IPS-18c (cell line): ENCODE results near the gene SOX18.

Source experiments
- H3K4me3 ChIP-seq: 2 replicates; pipeline ENCODE4 v1.7.0; 2013; ENCODE audit warnings: low read depth, mild to moderate bottlenecking, low read length, moderate library complexity; ENCODE audit not compliant: insufficient read depth
- H3K9me3 ChIP-seq: one replicate; pipeline ENCODE4 v1.6.1; 2013; ENCODE audit warnings: mild to moderate bottlenecking, low read length, moderate library complexity; ENCODE audit not compliant: control insufficient read depth, insufficient read depth

SOX18 gene

DNA sequence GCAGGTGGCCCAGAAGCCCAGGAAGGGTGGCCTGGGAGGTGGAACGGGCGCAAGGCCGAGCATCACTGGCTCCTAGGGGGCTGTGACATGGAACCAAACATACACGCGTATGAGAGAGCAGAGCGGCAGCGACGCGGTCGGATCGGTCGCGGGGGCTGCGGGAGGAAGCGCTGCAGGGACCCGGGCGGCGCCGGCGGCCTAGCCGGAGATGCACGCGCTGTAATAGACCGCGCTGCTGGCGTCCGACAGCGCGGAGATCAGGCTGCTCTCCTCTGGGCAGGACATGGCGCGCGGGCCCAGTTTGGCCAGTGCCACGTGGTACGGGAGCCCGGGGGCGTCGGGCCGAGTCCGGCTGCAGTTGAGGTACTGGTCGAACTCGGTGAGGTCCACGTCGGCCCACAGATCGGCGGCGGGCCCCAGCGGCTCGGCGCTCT is 1.5 kb downstream of the SOX18 start:
- peaks cover 2% of the 10 kb centered on the region for H3K9me3 ChIP-seq
- H3K4me3 ChIP-seq: peak overlapping the region; percentile 38

DNA sequence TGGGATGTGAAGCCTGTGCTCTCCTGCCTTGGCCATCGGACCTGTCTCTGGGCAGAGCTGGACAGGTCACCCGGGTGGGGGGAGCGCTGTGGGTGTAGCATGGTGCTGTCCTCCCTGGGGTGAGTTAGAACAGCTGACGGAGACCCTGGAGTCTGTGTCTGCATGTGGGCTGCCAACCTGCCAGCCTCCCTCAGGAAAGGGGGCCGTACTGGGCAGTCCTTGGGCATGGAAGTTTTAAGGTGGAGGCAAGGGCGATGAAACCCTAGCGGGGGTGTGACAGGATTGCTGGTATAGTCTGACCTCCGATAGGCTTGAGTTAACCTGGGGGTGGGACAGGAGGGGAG is 2.4 kb downstream of the SOX18 start:
- peaks cover 2% of the 10 kb centered on the region for H3K9me3 ChIP-seq

DNA sequence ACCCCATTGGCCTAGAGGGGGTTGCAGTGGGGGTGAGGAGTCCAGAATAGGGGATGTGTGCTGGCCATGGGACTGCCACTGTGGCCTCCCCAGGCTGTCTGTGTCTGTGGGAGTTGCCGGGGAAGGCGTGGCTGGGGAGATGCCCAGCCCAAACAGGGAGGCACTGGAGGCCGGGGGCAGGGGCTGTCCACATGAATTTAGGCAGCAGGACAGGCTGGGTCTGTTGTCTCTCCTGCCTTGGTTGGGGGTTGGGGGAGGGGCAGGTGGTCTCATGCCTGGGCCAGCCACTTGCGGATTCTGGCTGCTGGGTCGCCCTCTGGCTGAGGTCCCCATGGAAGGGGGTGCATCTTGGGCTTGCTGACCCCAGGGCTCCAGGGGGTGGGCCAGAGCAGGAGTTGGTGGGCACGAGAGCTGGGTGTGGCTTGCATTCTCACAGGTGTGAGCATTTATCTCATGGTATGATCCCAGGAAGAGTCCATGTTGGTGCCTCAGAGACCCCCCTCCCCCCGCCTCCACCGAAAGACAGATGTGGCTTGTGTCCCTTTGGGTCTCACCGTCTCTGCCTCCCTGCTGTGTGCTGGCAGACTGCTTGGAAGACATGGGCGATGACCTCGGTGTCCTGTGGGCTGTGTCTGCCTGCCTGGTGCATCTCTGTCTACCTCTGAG is 4.0 kb downstream of the SOX18 start:
- H3K4me3 ChIP-seq: no peak overlapping the region
- peaks cover 2% of the 10 kb centered on the region for H3K9me3 ChIP-seq

More for the DNA sequence above, 2.4 kb downstream of the SOX18 start:
- no peak overlapping the region for H3K4me3 ChIP-seq

DNA sequence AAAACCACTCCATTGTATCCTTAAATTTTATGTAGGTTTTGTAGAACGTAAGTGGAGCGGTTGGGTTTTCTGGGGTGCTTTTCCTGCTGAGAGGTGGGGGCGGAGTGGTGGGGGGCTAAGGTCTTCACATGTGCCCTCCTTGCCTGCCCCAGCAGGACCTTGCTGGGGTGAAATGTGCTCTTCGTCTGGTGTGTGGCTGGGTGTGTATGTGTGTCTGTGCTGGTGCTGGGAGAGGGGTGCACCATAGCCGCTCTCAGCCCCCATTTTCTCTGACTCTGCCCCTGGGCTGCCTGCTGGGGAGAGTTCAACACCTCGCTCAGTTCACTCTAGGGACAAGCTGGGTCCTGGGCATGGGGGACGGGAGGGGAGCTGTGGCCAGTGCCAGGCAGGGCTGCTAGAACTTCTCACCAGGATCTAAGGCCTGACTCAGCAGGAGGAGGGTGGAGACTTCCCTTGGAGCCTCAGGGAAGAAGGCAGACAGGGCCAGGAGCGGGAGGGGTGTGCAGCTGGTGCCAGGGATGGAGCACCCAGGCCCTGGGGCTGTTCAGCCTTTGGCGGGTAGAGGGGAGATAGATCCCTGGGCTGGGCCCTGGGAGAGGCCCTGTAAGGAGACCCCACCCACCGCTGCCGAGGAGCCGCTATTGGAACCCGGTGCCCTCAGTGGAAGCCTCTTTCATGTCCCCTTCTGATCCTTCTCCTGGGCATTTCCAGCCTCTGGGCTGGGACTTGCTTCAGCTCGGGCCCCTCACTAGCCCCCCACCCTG is 4.8 kb downstream of the SOX18 start:
- Histone ChIP-seq H3K4me3 (no peak overlapping the region), H3K9me3 (peaks cover 2% of the 10 kb centered on the region)

DNA sequence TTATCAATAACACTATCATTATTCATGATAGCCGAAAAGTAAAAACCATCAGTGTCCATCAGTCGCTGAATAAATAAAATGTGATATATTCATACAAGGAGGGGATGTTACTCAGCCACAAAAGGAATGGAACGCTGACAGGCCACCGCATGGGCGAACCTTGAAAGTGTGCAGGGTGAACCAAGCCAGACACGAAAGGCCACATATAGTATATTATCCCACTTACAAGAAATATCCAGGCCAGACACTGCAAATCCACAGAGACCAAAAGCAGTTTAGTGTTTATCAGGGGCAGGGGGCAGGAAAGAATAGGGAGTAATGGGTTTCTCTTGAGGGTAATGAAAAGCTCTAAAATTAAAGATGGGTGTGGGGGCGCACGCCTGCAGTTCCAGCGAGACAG is 5.7 kb downstream of the SOX18 start:
- H3K4me3 ChIP-seq: no peak overlapping the region
- peaks cover 2% of the 10 kb centered on the region for H3K9me3 ChIP-seq

DNA sequence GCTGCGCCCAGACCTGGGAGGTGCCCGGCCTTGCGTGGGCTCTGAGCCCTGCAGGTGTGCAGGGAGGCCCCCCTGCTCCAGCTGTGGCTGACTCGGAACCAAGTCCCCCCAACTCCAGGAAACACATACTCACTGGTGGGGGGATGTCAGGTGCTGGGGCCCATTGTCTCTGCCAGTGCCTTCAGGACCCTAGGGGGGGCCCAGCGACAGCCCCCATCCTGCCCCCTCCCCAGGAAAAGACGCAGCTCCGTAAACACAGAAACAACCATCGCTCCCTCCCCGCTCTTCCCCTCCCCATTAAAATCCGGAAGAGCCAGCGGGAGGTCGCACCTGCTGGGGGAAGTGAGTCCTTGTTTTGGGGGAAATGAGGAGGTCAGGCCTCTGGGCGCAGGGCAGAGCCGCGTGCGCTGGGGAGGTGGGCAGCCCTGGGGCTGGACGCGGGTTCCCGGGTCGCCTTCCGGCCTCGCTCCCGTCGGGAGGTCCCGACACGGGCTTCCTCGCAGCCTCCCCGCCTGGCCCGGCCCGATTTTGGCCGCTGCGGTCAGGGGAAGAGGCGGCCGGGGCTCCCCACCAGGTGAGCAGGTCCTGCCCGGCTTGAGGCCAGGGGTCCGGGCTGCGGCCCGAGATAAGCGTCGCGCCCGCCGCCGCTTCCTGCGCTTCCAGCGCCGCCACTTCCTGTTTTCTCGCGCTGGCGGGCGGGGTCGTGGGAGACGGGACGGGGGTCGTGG is 7.2 kb downstream of the SOX18 start:
- peak overlapping the region; percentile 49 for H3K4me3 ChIP-seq
- H3K9me3 ChIP-seq: no peaks in the 10 kb centered on the region

DNA sequence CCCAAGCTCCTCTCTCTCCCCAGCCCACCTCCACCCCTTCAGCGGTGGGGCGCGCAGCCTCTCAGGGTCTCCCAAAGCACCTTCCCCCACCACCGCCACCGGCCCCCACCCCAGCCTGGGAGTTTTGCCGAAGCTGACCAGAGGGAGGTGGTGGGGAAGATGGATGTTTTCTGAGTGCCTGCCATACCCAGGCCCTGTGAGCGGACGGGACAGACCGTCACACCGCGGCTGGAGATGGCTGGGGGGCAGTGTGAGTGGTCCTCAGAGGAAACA is 7.7 kb downstream of the SOX18 start:
- H3K9me3 ChIP-seq: no peaks in the 10 kb centered on the region
- no peak overlapping the region for H3K4me3 ChIP-seq

DNA sequence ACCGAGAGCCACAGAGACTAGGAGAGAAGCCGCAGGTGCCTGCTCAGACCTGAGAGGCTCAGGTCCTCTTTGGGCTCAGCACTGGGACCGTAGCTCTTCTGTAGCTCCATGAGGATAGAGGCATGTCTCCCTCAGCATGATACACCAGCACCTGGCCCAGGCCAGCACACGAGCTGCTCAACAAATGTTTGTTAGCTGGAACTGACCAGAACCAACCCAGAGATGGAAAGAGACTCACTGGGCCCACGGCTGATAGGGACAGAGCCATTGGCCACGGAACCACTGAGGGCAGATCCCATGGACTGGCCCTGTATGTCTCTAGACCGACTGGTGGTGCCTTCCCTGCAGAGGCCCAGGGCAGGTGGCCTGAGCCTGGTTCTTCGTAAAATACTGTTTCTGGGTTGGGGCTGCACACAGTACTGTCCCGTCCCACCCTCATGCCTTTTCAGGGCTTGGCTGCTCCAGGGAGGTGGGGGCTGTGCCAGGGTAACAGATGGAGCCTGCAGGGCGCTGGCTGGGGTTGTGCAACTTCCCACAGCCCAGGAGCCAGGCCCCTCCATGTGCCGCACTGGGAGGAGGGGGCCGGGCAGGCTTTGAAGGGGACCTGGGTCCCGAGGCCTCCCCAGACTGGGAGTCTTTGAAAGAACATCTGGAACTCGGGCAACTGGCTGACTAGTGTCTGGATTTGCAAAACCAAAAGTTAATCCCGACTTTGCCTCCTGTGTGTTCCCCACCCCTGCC is 8.2 kb downstream of the SOX18 start:
- Histone ChIP-seq H3K9me3 (no peaks in the 10 kb centered on the region), H3K4me3 (no peak overlapping the region)

DNA sequence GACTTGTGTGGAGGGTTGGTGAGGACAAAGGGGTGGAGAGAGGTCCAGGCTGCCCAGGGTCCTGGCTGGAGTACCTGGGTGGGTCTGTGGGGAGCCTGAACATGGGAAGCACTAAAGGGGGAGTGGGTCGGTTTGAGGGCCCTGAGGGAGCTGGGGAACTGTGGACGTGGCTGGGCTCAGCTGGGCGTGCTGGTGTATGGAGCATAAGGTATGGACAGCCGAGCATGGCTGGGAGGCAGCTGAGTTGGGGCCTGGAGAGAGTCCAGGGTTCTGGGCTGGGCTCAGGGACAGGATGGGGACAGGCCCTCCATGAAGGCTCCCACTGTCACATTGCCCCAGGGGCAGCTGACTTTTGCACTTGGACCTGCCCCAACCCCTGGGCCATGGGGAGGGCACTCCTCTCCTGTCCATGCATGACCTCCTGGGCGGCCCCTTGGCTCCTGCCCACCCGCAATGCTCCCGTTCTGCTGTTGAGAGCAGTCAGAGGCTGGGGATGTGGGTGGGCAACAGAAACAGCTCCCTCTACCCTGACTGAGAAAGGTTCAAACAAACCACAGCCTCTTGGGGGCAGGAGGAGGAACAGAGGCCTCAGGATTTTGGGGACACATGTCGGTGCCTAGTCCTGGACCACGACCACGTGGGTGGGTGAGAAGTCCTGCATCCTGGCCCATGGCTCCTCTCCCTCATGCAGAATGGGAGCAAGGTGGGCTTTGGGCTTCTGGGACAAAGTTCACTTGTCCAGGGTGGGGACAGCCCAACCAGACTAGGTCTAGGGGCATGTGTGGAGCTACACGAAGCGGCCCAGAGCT is 9.0 kb downstream of the SOX18 start:
- Histone ChIP-seq H3K9me3 (no peaks in the 10 kb centered on the region), H3K4me3 (no peak overlapping the region)

DNA sequence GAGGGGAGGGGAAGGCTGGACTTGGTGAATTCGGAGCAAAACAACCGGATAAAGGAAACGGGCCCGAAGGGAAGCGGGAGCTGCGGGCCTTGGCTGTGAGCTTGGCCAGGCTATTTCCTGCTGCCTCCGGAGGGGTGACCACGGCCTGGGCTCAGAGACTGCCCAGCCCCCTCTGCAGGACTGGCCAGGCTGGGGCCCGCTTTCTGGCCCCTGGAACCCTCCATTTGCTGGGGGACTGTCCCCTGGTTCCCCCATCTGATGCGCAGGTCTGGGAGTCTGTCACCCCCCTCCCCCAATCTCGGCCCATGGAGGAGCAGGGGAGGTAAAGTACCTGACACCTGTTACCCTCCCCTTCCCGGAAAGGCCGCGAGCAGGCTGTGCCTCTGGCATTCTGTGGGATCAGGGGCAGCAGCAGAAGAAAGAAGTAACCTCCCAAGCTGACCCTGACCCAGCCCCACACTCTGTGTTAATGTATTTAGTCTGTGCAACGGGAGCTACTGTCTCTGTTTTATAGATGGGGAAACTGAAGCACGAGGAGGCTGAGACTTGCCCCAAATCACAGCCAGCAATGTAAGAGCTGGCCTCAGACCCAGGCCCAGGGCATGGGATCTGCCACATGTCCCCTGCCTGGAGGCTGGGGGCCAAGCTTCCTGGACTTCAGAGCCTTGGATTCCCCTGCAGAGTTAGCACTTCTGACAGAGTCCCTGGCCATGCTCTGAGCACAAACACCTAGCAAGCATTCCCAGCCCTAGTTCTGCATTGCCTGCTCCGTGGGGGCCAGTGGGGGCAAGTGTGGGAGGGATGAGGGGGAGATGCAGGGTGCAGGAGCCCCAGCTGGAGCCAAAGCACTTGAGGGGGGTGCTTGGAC is 9.9 kb downstream of the SOX18 start:
- no peaks in the 10 kb centered on the region for H3K9me3 ChIP-seq
- H3K4me3 ChIP-seq: peak overlapping the region; percentile 71; the same call in 1 of the 2 replicates

DNA sequence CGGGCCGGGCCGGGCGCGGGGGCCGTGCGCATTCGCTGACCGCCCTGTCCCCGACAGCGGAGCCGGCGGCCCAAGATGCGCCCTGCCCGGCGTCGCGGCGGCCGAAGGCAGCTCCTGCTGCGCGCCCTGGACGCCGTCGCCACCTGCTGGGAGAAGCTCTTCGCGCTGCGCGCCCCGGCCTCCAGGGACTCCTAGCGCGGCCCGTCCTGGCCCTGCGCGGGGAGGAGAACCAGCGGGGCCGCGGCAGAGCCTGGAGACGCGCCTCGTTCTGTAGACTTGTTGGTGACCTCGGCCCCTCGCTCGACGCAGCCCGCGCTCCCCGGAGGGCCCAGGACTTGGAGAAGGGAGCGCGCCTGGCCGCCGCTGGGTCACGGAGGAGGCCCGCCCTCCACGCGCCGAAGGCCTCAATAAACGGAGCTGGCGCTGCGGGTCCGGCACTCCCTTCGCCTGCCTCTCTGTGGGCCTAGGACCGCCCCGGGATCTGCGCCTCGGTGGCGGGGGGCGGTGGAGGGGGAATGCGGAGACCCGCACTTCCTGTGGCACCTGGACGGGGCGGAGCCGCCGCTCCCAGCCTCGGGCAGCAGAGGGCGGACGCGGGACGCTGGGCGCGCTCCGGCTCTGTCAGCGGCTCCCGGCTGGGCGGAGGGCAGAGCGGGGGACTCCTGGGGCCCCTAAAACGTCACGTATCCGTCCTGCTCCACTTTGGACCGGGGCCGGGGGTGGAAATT is 10.7 kb downstream of the SOX18 start:
- Histone ChIP-seq H3K4me3 (peak overlapping the region; percentile 71), H3K9me3 (no peaks in the 10 kb centered on the region)

DNA sequence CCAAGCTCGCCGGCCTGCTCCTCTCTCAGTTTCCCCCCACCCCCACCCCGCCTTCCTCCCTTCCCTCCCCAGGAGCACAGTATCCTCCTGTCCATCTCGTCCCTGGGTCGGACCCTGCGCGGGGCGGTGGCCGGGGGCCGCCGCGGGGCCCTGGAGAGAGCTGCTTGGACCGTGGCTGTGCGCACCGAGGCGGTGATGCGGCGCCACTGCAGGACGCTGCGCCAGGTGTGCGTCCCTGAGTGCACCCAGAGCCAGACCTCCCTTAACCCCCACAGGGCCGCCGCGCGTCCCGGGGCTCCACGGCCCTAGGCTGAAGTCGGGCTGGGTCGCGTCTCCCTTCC is 11.2 kb downstream of the SOX18 start:
- Histone ChIP-seq H3K4me3 (peak overlapping the region; percentile 71), H3K9me3 (no peaks in the 10 kb centered on the region)

DNA sequence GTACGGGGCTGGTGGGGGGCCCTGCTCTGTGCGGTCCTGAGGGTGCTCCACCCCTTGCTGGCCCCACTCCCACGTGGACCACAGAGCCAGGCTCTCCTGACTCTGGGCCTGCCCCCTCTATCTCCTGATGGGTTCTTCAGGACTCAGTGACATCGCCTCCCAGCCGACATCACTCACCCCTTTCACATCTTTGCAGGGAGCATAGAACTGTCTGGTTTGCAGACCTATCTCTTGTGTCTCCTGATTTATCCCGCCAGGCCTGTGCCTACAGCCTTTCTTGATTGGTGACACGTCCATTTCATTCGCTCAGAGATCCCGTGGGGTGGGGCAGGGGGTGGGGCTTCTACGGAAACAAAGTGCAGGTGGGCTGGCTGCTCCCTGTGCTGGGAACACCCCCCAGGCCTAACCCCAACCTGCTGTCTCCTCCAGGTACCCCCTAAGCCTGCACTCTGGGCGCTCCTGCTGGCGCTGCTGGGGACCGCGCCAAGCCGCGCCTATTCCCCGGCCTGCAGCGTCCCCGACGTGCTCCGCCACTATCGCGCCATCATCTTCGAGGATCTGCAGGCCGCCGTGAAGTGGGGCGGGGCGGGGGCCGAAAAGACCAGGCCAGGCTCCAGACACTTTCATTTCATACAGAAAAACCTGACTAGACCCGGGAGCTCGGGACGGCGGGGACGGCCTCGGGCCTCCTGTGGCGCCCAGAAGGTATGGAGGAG is 11.8 kb downstream of the SOX18 start:
- H3K4me3 ChIP-seq: peak overlapping the region; percentile 71

DNA sequence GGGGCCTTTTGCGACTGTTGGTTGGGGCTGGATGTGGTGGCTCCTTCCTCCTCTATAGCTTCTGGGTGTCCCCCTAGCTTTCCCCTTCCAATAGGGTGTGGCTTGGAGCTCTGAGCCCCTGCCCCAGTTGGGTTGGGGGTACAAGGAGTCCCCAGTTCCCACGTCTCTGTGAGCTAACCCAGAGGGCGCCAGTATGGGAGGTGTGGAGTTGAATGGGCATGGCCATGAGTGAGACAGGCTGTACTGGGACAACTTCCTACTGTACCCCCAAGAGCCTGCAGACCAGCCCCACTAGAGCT is 12.3 kb downstream of the SOX18 start:
- no peak overlapping the region for H3K4me3 ChIP-seq

More for the DNA sequence above, 11.8 kb downstream of the SOX18 start:
- no peaks in the 10 kb centered on the region for H3K9me3 ChIP-seq

More for the DNA sequence above, 12.3 kb downstream of the SOX18 start:
- H3K9me3 ChIP-seq: no peaks in the 10 kb centered on the region
